GM18951 (cell line): ENCODE measurements around the gene CADM1.

Experiments
- POLR2A ChIP-seq: IDR thresholded peaks from 4 replicates; pipeline ENCODE4 v1.6.1; 2011; ENCODE audit warnings: mild to moderate bottlenecking; ENCODE audit not compliant: insufficient read length, insufficient read depth; ENCODE audit errors: extremely low read depth
- in situ Hi-C: fragments of 300-500 bp; cut with MboI; formaldehyde crosslinking; loops from one replicate; pipeline ENCODE4 v1.12.0; 2022; ENCODE audit warnings: low sequenced_read_pairs, mixed read lengths, inconsistent platforms; ENCODE audit not compliant: unreplicated experiment

CADM1 gene

GRCh38 chr11:115409116-115409670, 95.0 kb downstream of the CADM1 start:
- no peak for TF ChIP-seq POLR2A
- in situ Hi-C loops = no loop called here

GRCh38 chr11:115408036-115408921, 95.9 kb downstream of the CADM1 start:
- no peak for TF ChIP-seq POLR2A
- in situ Hi-C loops = no loop called here

DNA sequence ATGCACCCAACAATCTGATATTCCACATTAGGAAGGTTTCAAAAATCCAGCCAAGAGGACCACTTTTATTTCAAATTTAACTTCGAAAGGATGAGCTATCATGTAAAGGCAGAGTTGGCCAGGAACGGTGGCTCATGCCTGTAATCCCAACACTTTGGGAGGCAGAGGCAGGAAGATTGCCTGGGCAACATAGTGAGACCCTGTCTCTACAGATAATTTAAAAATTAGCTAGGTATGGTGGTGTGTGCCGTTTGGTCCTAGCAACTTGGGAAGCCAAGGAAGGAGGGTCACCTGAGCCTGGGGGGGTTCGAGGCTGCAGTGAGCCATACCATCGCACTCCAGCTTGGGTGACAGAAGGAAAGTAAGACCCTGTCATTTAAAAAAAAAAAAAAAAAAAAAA, 96.7 kb downstream of the CADM1 start:
- in situ Hi-C loops = no loop called here

GRCh38 chr11:115406404-115406803, 97.8 kb downstream of the CADM1 start:
- no peak for TF ChIP-seq POLR2A
- in situ Hi-C loops = no loop called here

More for the DNA sequence above, 96.7 kb downstream of the CADM1 start:
- TF ChIP-seq POLR2A = no peak

- in situ Hi-C loops = no loop called here
- no peak for TF ChIP-seq POLR2A
Observed at GRCh38 chr11:115398333-115399080, 105.7 kb downstream of the CADM1 start.

DNA sequence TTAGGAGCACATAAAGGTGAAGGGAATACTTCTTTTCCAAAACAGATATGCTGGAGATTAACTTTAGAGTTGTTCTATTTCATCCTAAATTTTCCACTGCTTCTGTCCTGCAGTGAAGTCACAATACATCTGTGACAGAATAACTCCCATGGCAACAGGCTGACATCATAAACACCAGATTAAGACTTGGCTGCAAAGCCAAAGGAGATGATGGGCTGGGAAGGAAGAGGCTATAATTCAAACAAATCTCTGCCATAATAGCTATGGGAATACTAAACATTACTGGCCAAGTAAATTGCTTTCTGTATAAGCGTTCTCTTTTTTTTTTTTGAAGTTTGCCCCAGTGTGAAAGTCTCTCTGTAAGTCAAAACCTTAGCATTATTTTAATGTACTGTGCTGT, 107.7 kb downstream of the CADM1 start:
- in situ Hi-C loops = no loop called here
- TF ChIP-seq POLR2A = no peak

GRCh38 chr11:115393950-115394349, 110.3 kb downstream of the CADM1 start:
- in situ Hi-C loops = no loop called here
- no peak for TF ChIP-seq POLR2A

DNA sequence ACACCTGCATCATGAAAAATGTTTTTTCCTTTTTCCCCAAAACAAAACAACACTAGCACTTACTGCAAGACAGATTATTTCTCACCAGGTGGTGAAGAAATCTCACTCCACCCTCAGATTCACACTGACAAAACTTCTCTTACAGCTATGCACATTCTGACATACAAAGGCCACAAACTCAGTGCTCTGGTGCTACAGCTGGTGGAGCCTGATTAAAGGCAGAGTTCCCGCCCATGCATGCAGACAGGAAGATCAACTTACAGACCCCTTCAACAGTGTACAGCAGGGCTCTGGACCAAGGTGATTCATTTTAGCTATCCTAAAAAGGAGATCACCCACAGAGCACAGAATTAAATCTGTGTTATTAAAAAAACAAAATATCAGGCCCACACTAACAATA, 112.6 kb downstream of the CADM1 start:
- no peak for TF ChIP-seq POLR2A
- in situ Hi-C loops = no loop called here

GRCh38 chr11:115391160-115391559, 113.1 kb downstream of the CADM1 start:
- in situ Hi-C loops = no loop called here
- TF ChIP-seq POLR2A = no peak

DNA sequence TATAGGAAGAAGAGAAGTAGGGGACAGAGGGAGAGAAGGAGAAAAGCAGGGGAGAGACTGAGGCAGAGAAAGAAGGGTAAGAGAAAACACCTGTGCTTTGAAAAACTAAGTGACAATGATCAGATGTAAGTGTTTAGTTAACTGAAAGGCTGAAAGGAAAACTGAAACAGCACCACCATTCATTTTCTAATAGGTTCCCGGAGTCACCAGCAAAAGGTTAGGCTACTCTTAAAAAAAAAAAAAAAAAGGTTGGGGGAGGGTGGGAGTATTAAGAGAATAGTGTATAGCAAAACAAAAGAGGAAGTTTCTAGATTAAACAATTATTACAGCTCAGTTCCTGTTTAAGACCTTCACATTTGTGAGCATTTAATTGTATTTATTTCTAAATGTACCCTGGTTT, 113.8 kb downstream of the CADM1 start:
- in situ Hi-C loops = no loop called here
- TF ChIP-seq POLR2A = no peak

GRCh38 chr11:115389790-115390189, 114.4 kb downstream of the CADM1 start:
- no peak for TF ChIP-seq POLR2A
- in situ Hi-C loops = no loop called here

- TF ChIP-seq POLR2A = no peak
- in situ Hi-C loops = no loop called here
Observed at GRCh38 chr11:115385226-115385625, 119.0 kb downstream of the CADM1 start.

DNA sequence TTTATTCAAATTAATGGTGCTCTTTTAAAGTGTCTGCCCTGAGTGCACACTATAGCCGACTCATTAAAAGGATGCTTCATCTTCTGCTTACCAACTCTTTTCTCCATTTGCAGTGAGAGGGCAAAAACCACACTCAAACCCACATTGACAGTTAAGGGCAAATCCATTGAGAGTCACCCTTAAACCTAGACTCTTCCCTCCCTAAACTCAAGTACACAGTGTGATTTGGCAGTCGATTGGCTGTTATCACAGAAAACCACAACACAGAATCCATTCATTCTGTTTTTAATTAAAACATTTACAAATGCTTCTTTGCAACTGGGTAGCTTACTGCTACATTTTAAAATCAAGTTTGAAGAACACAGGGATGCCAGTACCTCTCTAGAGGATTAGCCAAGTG, 120.0 kb downstream of the CADM1 start:
- no peak for TF ChIP-seq POLR2A

More for the DNA sequence above, 120.0 kb downstream of the CADM1 start:
- in situ Hi-C loops = no loop called here
